Measurements from ENCODE around the gene SAMD9L. TPM values are rescaled to one million over a fixed set of nuclear protein-coding genes. Genes with fewer than 3 reads are reported as not detected.
A peak's percentile ranks its signal among the peaks of the same experiment; 100 is the strongest.

Gene SAMD9L
- total RNA-seq, 1 donor from 2014 or later = 64.4 TPM

- intact Hi-C loops (cut with DNase I) = no loop called here
- DNase-seq = no peak
- no peaks in the 10 kb centered on the region for H3K36me3 ChIP-seq
Measured at GRCh38 chr7:93159490-93159889, 11.3 kb upstream of the SAMD9L start.

GRCh38 chr7:93156884-93157283 lies 8.7 kb upstream of the SAMD9L start:
- intact Hi-C loops (cut with DNase I) = no loop called here
- Histone ChIP-seq H3K36me3 (no peaks in the 10 kb centered on the region), H3K4me1 (no peaks in the 10 kb centered on the region), H3K4me3 (no peak overlapping the region), H3K9me3 (no peaks in the 10 kb centered on the region), H3K27me3 (ENCODE audit: low read depth) (no peaks in the 10 kb centered on the region), H3K27ac (no peak overlapping the region)
- TF ChIP-seq CTCF (IDR thresholded peaks at IDR 0.05) = no peak
- no peak for ATAC-seq
- no peak for DNase-seq

More at GRCh38 chr7:93159490-93159889, 11.3 kb upstream of the SAMD9L start:
- H3K27me3 ChIP-seq (ENCODE audit: low read depth) = no peaks in the 10 kb centered on the region
- no peak for ATAC-seq
- H3K27ac ChIP-seq = no peak overlapping the region
- H3K4me1 ChIP-seq = no peaks in the 10 kb centered on the region
- no peak overlapping the region for H3K4me3 ChIP-seq
- TF ChIP-seq CTCF (IDR thresholded peaks at IDR 0.05) = no peak
- no peaks in the 10 kb centered on the region for H3K9me3 ChIP-seq

- Histone ChIP-seq H3K9me3 (no peaks in the 10 kb centered on the region), H3K4me3 (no peak overlapping the region), H3K27me3 (ENCODE audit: low read depth) (no peaks in the 10 kb centered on the region), H3K4me1 (peaks cover 20% of the 10 kb centered on the region), H3K36me3 (peaks cover 6% of the 10 kb centered on the region), H3K27ac (no peak overlapping the region)
- TF ChIP-seq CTCF (IDR thresholded peaks at IDR 0.05) = no peak
- intact Hi-C loops (cut with DNase I) = no loop called here
- peak in 1 of 2 donors; percentile 21 for ATAC-seq
- DNase-seq = no peak
Measured at GRCh38 chr7:93150200-93150835, 2.1 kb upstream of the SAMD9L start.

GRCh38 chr7:93148727-93149126 lies 542 bp upstream of the SAMD9L start:
- DNase-seq (no peak), ATAC-seq (no peak)
- intact Hi-C loops (cut with DNase I) = no loop called here
- peak overlapping the region; percentile 64 for H3K27ac ChIP-seq
- H3K27me3 ChIP-seq (ENCODE audit: low read depth) = no peaks in the 10 kb centered on the region
- peaks cover 22% of the 10 kb centered on the region for H3K36me3 ChIP-seq
- H3K4me1 ChIP-seq = peaks cover 20% of the 10 kb centered on the region
- peak overlapping the region; percentile 64 for H3K4me3 ChIP-seq
- no peak for TF ChIP-seq CTCF (IDR thresholded peaks at IDR 0.05)
- H3K9me3 ChIP-seq = no peaks in the 10 kb centered on the region

- ATAC-seq (peak; percentile 81 to 88), DNase-seq (no peak)
- Histone ChIP-seq H3K27me3 (ENCODE audit: low read depth) (no peaks in the 10 kb centered on the region), H3K36me3 (peaks cover 36% of the 10 kb centered on the region), H3K4me3 (peak overlapping the region; percentile 64), H3K4me1 (peaks cover 20% of the 10 kb centered on the region), H3K9me3 (no peaks in the 10 kb centered on the region), H3K27ac (peak overlapping the region; percentile 64)
- no peak for TF ChIP-seq CTCF (IDR thresholded peaks at IDR 0.05)
- intact Hi-C loops (cut with DNase I) = no loop called here
Measured at GRCh38 chr7:93147363-93147762, 822 bp downstream of the SAMD9L start.
